AML-193 (cell line): ENCODE measurements around the gene COA5.

ENCODE experiments used
- DNase-seq, 2 experiments: peaks; one replicate each; lab custom pipeline; 2025; lab: John Stamatoyannopoulos, UW

Gene COA5

GRCh38 chr2:98552499-98553179, 55.7 kb downstream of the COA5 start:
- DNase-seq: no peak

- DNase-seq: no peak
These were observed 57.0 kb downstream of the COA5 start for GRCh38 chr2:98551316-98551715.

GRCh38 chr2:98550165-98550564, 58.1 kb downstream of the COA5 start:
- DNase-seq: no peak
